Nephron progenitor cell (in vitro differentiated cells): ENCODE data around the gene SPPL3.

Source experiments
- DNase-seq: peaks from one replicate; pipeline ENCODE4 v3.0.0; 2021
- H3K27ac Mint-ChIP-seq: 2 replicates; pipeline ENCODE4 v1.8.0; 2021; ENCODE audit warnings: mild to moderate bottlenecking, moderate library complexity, mixed read lengths
- H3K27me3 Mint-ChIP-seq: 2 replicates; pipeline ENCODE4 v1.8.0; 2021; ENCODE audit warnings: mild to moderate bottlenecking, low read depth, mixed read lengths; ENCODE audit not compliant: poor library complexity
- H3K36me3 Mint-ChIP-seq: 2 replicates; pipeline ENCODE4 v1.8.0; 2021; ENCODE audit warnings: low read depth, mixed read lengths
- H3K4me1 Mint-ChIP-seq: 2 replicates; pipeline ENCODE4 v1.8.0; 2021; ENCODE audit warnings: mixed read lengths
- H3K4me3 Mint-ChIP-seq: 2 replicates; pipeline ENCODE4 v1.8.0; 2021; ENCODE audit warnings: mild to moderate bottlenecking, moderate library complexity, mixed read lengths
- H3K9me3 Mint-ChIP-seq: 2 replicates; pipeline ENCODE4 v1.8.0; 2021; ENCODE audit warnings: mild to moderate bottlenecking, moderate library complexity, mixed read lengths
- CTCF ChIP-seq: fragments of 200-600 bp; sonication (generic); IDR thresholded peaks from 2 replicates; pipeline ENCODE4 v1.5.0; 2021; ENCODE audit warnings: antibody characterized with exemption

SPPL3 gene

GRCh38 chr12:120821878-120822277 is 82.3 kb downstream of the SPPL3 start:
- peaks cover 7% of the 10 kb centered on the region for H3K9me3 Mint-ChIP-seq
- no peak for TF ChIP-seq CTCF
- peaks cover 4% of the 10 kb centered on the region for H3K36me3 Mint-ChIP-seq
- H3K27me3 Mint-ChIP-seq: no peaks in the 10 kb centered on the region
- peaks cover 56% of the 10 kb centered on the region for H3K4me1 Mint-ChIP-seq
- no peak for DNase-seq
- H3K4me3 Mint-ChIP-seq: no peak overlapping the region
- no peak overlapping the region for H3K27ac Mint-ChIP-seq

- no peak for TF ChIP-seq CTCF
- Mint-ChIP-seq H3K27ac (no peak overlapping the region), H3K4me1 (peaks cover 51% of the 10 kb centered on the region), H3K4me3 (no peak overlapping the region), H3K36me3 (peaks cover 4% of the 10 kb centered on the region), H3K27me3 (no peaks in the 10 kb centered on the region), H3K9me3 (peaks cover 7% of the 10 kb centered on the region)
- no peak for DNase-seq
Measured at GRCh38 chr12:120820884-120821510, 83.2 kb downstream of the SPPL3 start.

- no peak for TF ChIP-seq CTCF
- Mint-ChIP-seq H3K9me3 (peaks cover 7% of the 10 kb centered on the region), H3K4me1 (peaks cover 44% of the 10 kb centered on the region), H3K27ac (no peak overlapping the region), H3K4me3 (no peak overlapping the region), H3K36me3 (peaks cover 4% of the 10 kb centered on the region), H3K27me3 (no peaks in the 10 kb centered on the region)
- DNase-seq: no peak
Measured at GRCh38 chr12:120818416-120818815, 85.7 kb downstream of the SPPL3 start.

GRCh38 chr12:120817559-120818330 is 86.4 kb downstream of the SPPL3 start:
- no peak for DNase-seq
- Mint-ChIP-seq H3K4me3 (no peak overlapping the region), H3K27me3 (no peaks in the 10 kb centered on the region), H3K4me1 (peaks cover 41% of the 10 kb centered on the region), H3K36me3 (peaks cover 4% of the 10 kb centered on the region), H3K27ac (peak overlapping the region; percentile 58), H3K9me3 (peaks cover 7% of the 10 kb centered on the region)
- no peak for TF ChIP-seq CTCF

GRCh38 chr12:120816363-120816762 is 87.8 kb downstream of the SPPL3 start:
- no peak for DNase-seq
- Mint-ChIP-seq H3K9me3 (peaks cover 7% of the 10 kb centered on the region), H3K36me3 (peaks cover 4% of the 10 kb centered on the region), H3K4me1 (peaks cover 42% of the 10 kb centered on the region), H3K27ac (no peak overlapping the region), H3K27me3 (no peaks in the 10 kb centered on the region), H3K4me3 (no peak overlapping the region)
- TF ChIP-seq CTCF: no peak
